GM23338 (cell line): ENCODE data around the gene UBXN2A. TPM values are rescaled to one million over a fixed set of nuclear protein-coding genes. Genes with fewer than 3 reads are reported as not detected.

Experiments
- ATAC-seq: fragments of 200-7000 bp; cut with Tn5 transposase; 3 replicates; pipeline ENCODE4 v1.9.1; 2020
- DNase-seq: peaks from one replicate; pipeline ENCODE4 v3.0.0-alpha.2; 2015; ENCODE audit warnings: low spot score
- H2AFZ ChIP-seq: fragments of 200-600 bp; sonication (generic); 2 replicates; pipeline ENCODE4 v1.8.0; 2016; ENCODE audit warnings: antibody characterized with exemption, mild to moderate bottlenecking, moderate library complexity
- H3F3A ChIP-seq: fragments of 200-600 bp; sonication (generic); replicated peaks from 2 replicates; pipeline ENCODE4 v1.8.0; 2017; ENCODE audit warnings: antibody characterized with exemption, mixed run types, low read depth
- H3K27ac ChIP-seq: fragments of 200-600 bp; sonication (generic); 2 replicates; pipeline ENCODE4 v1.6.1; 2016; ENCODE audit warnings: low read depth
- H3K27me3 ChIP-seq: fragments of 200-600 bp; sonication (generic); 2 replicates; pipeline ENCODE4 v1.8.0; 2016; ENCODE audit warnings: mild to moderate bottlenecking, mixed run types, moderate library complexity; ENCODE audit not compliant: insufficient read depth
- H3K36me3 ChIP-seq: fragments of 200-600 bp; sonication (generic); 2 replicates; pipeline ENCODE4 v1.8.0; 2016; ENCODE audit warnings: mild to moderate bottlenecking; ENCODE audit not compliant: insufficient read depth
- H3K4me1 ChIP-seq: fragments of 200-600 bp; sonication (generic); 2 replicates; pipeline ENCODE4 v1.8.0; 2016; ENCODE audit warnings: mild to moderate bottlenecking, moderate library complexity; ENCODE audit not compliant: insufficient read depth
- H3K4me2 ChIP-seq: fragments of 200-600 bp; sonication (generic); 2 replicates; pipeline ENCODE4 v1.7.1; 2017; ENCODE audit warnings: mixed run types
- H3K4me3 ChIP-seq: fragments of 200-600 bp; sonication (generic); 2 replicates; pipeline ENCODE4 v1.6.1; 2016; ENCODE audit warnings: mixed run types
- H3K79me2 ChIP-seq: fragments of 200-600 bp; sonication (generic); replicated peaks from 2 replicates; pipeline ENCODE4 v1.8.0; 2017; ENCODE audit warnings: mild to moderate bottlenecking; ENCODE audit not compliant: insufficient read depth
- H3K9me2 ChIP-seq: fragments of 200-600 bp; sonication (generic); 2 replicates; pipeline ENCODE4 v1.8.0; 2017; ENCODE audit not compliant: insufficient read depth
- H4K20me1 ChIP-seq: fragments of 200-600 bp; sonication (generic); replicated peaks from 2 replicates; pipeline ENCODE4 v1.8.0; 2017; ENCODE audit warnings: mild to moderate bottlenecking; ENCODE audit not compliant: insufficient read depth
- H3K27ac Mint-ChIP-seq: 2 replicates; pipeline ENCODE4 v1.8.0; 2020; ENCODE audit warnings: inconsistent platforms, mild to moderate bottlenecking, moderate library complexity, mixed read lengths
- H3K27me3 Mint-ChIP-seq: 3 replicates; pipeline ENCODE4 v1.8.0; 2022; ENCODE audit warnings: low read depth, mild to moderate bottlenecking, moderate library complexity, mixed read lengths, inconsistent platforms; ENCODE audit not compliant: insufficient read depth, poor library complexity
- H3K36me3 Mint-ChIP-seq: 3 replicates; pipeline ENCODE4 v1.8.0; 2021; ENCODE audit warnings: low read depth, mild to moderate bottlenecking, inconsistent platforms, moderate library complexity, mixed read lengths
- H3K4me1 Mint-ChIP-seq: 3 replicates; pipeline ENCODE4 v1.8.0; 2020; ENCODE audit warnings: mild to moderate bottlenecking, inconsistent platforms, mixed read lengths
- H3K4me3 Mint-ChIP-seq: 3 replicates; pipeline ENCODE4 v1.8.0; 2021; ENCODE audit warnings: moderate library complexity, mild to moderate bottlenecking, inconsistent platforms, mixed read lengths
- H3K9me3 Mint-ChIP-seq: 3 replicates; pipeline ENCODE4 v1.8.0; 2020; ENCODE audit warnings: moderate library complexity, mild to moderate bottlenecking, inconsistent platforms, mixed read lengths
- CREB1 ChIP-seq: fragments of 250-450 bp; sonication (Bioruptor Pico); IDR thresholded peaks from 2 replicates; pipeline ENCODE4 v1.5.0; 2020; ENCODE audit warnings: low read depth, mild to moderate bottlenecking, moderate library complexity
- EZH2 ChIP-seq: fragments of 200-600 bp; sonication (generic); IDR thresholded peaks from one replicate; pipeline ENCODE4 v1.8.0; 2017; ENCODE audit warnings: antibody characterized with exemption, mild to moderate bottlenecking, low read depth; ENCODE audit not compliant: unreplicated experiment
- EZH2phosphoT487 ChIP-seq: fragments of 200-600 bp; sonication (generic); IDR thresholded peaks from one replicate; pipeline ENCODE4 v1.8.1; 2018; ENCODE audit warnings: antibody characterized with exemption; ENCODE audit not compliant: unreplicated experiment
- JUNB ChIP-seq: IDR thresholded peaks from one replicate; pipeline ENCODE4 v1.6.1; 2016; ENCODE audit warnings: antibody characterized with exemption; ENCODE audit not compliant: unreplicated experiment
- NANOG ChIP-seq: IDR thresholded peaks from 2 replicates; pipeline ENCODE4 v1.6.1; 2016; ENCODE audit warnings: antibody characterized with exemption, borderline replicate concordance
- POLR2AphosphoS5 ChIP-seq: IDR thresholded peaks from 2 replicates; pipeline ENCODE4 v1.6.1; 2016; ENCODE audit warnings: antibody characterized with exemption, low read depth
- STAT1 ChIP-seq: IDR thresholded peaks from one replicate; pipeline ENCODE4 v1.6.1; 2016; ENCODE audit warnings: antibody characterized with exemption; ENCODE audit not compliant: unreplicated experiment
- ZNF114 ChIP-seq: fragments of 250-450 bp; sonication (Bioruptor Pico); IDR thresholded peaks from 2 replicates; pipeline ENCODE4 v1.5.0; 2020; ENCODE audit warnings: mild to moderate bottlenecking, moderate library complexity
- ZNF331 ChIP-seq: fragments of 250-450 bp; sonication (Bioruptor Pico); IDR thresholded peaks from 2 replicates; pipeline ENCODE4 v1.5.0; 2020; ENCODE audit warnings: low read depth, mild to moderate bottlenecking, moderate library complexity
- polyA plus RNA-seq: library from polyadenylated mRNA; unstranded; fragments of >200 nt; fragmentation: Nextera tagmentation; extraction: Ambion mirVana; gene quantifications from 2 replicates; pipeline ENCODE4 v1.2.1, GENCODE V29; 2016
- total RNA-seq: library from RNA; depleted of rRNA; stranded (reverse); fragments of >200 nt; shearing (Covaris generic); gene quantifications from 2 replicates; pipeline ENCODE4 v1.2.3, GENCODE V29; 2014
- TF ChIP-seq, protein P1 (sequence below): IDR thresholded peaks from one replicate; pipeline ENCODE4 v1.6.1; 2018; ENCODE audit warnings: antibody characterized with exemption; ENCODE audit not compliant: unreplicated experiment
- TF ChIP-seq, protein P2 (sequence below): IDR thresholded peaks from 2 replicates; pipeline ENCODE4 v1.6.1; 2016; ENCODE audit warnings: antibody characterized with exemption
- TF ChIP-seq, protein P3 (sequence below), 2 experiments: fragments of 200-600 bp in 1 of 2; sonication (generic) in 1 of 2; conservative IDR thresholded peaks; 2 replicates each; pipeline versions ENCODE4 v1.5.1 to v1.6.1; 2016 to 2017; ENCODE audit warnings: antibody characterized with exemption in 2 of 2, low read depth in 2 of 2, mild to moderate bottlenecking in 2 of 2, moderate library complexity in 1 of 2
- TF ChIP-seq, protein P4 (sequence below): fragments of 250-450 bp; sonication (Bioruptor Pico); IDR thresholded peaks from 2 replicates; pipeline ENCODE4 v1.5.0; 2020; ENCODE audit warnings: mild to moderate bottlenecking, moderate library complexity

UBXN2A gene
- total and polyA plus RNA-seq, 2 experiments from 2014 or later = 11.5 to 12.1 TPM

DNA sequence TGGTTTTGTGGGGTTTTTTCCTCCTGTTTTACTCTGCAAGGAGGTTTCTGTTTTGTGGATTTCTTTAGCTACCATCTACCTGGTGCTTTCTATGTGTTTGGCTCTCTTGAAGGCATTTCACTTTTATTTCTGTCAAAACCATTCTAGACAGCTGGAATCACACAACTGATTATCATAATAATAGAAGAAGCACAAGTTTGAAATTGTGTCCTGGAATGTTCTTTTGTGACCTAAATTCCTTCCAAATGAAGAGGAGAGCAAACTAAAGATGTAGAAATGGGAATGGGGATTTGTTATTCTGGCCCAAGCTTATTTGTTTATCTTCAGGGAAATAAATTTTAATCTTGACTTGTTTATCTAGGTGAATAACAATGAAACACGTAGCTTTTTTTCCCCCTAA lies 52.7 kb downstream of the UBXN2A start:
- Mint-ChIP-seq H3K27me3 (no peaks in the 10 kb centered on the region), H3K4me3 (peak overlapping the region; percentile 33; the same call in 1 of the 3 replicates), H3K36me3 (no peaks in the 10 kb centered on the region; the same call in 2 of the 3 replicates), H3K27ac (peak overlapping the region; percentile 34), H3K9me3 (no peaks in the 10 kb centered on the region), H3K4me1 (peaks cover 27% of the 10 kb centered on the region)
- Histone ChIP-seq H2AFZ (no peak overlapping the region), H4K20me1 (no peaks in the 10 kb centered on the region), H3K36me3 (no peaks in the 10 kb centered on the region), H3K4me3 (no peak overlapping the region), H3K79me2 (no peaks in the 10 kb centered on the region), H3K27me3 (no peaks in the 10 kb centered on the region), H3F3A (no peaks in the 10 kb centered on the region), H3K4me2 (peak overlapping the region; percentile 16), H3K4me1 (peaks cover 26% of the 10 kb centered on the region; the same call in 1 of the 2 replicates), H3K27ac (peak overlapping the region; percentile 53), H3K9me2 (no peaks in the 10 kb centered on the region)
- peak; percentile 36 for DNase-seq
- peak; percentile 22; the same call in 1 of the 3 replicates for ATAC-seq
- no peak for TF ChIP-seq EZH2phosphoT487
- TF ChIP-seq NANOG = no peak
- TF ChIP-seq ZNF331 (CRISPR knock-in tag) = no peak
- TF ChIP-seq, protein P1, sequence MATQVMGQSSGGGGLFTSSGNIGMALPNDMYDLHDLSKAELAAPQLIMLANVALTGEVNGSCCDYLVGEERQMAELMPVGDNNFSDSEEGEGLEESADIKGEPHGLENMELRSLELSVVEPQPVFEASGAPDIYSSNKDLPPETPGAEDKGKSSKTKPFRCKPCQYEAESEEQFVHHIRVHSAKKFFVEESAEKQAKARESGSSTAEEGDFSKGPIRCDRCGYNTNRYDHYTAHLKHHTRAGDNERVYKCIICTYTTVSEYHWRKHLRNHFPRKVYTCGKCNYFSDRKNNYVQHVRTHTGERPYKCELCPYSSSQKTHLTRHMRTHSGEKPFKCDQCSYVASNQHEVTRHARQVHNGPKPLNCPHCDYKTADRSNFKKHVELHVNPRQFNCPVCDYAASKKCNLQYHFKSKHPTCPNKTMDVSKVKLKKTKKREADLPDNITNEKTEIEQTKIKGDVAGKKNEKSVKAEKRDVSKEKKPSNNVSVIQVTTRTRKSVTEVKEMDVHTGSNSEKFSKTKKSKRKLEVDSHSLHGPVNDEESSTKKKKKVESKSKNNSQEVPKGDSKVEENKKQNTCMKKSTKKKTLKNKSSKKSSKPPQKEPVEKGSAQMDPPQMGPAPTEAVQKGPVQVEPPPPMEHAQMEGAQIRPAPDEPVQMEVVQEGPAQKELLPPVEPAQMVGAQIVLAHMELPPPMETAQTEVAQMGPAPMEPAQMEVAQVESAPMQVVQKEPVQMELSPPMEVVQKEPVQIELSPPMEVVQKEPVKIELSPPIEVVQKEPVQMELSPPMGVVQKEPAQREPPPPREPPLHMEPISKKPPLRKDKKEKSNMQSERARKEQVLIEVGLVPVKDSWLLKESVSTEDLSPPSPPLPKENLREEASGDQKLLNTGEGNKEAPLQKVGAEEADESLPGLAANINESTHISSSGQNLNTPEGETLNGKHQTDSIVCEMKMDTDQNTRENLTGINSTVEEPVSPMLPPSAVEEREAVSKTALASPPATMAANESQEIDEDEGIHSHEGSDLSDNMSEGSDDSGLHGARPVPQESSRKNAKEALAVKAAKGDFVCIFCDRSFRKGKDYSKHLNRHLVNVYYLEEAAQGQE = no peak
- TF ChIP-seq JUNB = no peak
- no peak for TF ChIP-seq POLR2AphosphoS5
- no peak for TF ChIP-seq STAT1
- TF ChIP-seq, protein P2, sequence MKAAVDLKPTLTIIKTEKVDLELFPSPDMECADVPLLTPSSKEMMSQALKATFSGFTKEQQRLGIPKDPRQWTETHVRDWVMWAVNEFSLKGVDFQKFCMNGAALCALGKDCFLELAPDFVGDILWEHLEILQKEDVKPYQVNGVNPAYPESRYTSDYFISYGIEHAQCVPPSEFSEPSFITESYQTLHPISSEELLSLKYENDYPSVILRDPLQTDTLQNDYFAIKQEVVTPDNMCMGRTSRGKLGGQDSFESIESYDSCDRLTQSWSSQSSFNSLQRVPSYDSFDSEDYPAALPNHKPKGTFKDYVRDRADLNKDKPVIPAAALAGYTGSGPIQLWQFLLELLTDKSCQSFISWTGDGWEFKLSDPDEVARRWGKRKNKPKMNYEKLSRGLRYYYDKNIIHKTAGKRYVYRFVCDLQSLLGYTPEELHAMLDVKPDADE = no peak
- TF ChIP-seq, protein P3, sequence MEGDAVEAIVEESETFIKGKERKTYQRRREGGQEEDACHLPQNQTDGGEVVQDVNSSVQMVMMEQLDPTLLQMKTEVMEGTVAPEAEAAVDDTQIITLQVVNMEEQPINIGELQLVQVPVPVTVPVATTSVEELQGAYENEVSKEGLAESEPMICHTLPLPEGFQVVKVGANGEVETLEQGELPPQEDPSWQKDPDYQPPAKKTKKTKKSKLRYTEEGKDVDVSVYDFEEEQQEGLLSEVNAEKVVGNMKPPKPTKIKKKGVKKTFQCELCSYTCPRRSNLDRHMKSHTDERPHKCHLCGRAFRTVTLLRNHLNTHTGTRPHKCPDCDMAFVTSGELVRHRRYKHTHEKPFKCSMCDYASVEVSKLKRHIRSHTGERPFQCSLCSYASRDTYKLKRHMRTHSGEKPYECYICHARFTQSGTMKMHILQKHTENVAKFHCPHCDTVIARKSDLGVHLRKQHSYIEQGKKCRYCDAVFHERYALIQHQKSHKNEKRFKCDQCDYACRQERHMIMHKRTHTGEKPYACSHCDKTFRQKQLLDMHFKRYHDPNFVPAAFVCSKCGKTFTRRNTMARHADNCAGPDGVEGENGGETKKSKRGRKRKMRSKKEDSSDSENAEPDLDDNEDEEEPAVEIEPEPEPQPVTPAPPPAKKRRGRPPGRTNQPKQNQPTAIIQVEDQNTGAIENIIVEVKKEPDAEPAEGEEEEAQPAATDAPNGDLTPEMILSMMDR (conservative IDR thresholded peaks at IDR 0.05; ENCODE audit: low read depth in 2 of 2) = no peak
- no peak for TF ChIP-seq CREB1 (CRISPR knock-in tag)
- TF ChIP-seq, protein P4, sequence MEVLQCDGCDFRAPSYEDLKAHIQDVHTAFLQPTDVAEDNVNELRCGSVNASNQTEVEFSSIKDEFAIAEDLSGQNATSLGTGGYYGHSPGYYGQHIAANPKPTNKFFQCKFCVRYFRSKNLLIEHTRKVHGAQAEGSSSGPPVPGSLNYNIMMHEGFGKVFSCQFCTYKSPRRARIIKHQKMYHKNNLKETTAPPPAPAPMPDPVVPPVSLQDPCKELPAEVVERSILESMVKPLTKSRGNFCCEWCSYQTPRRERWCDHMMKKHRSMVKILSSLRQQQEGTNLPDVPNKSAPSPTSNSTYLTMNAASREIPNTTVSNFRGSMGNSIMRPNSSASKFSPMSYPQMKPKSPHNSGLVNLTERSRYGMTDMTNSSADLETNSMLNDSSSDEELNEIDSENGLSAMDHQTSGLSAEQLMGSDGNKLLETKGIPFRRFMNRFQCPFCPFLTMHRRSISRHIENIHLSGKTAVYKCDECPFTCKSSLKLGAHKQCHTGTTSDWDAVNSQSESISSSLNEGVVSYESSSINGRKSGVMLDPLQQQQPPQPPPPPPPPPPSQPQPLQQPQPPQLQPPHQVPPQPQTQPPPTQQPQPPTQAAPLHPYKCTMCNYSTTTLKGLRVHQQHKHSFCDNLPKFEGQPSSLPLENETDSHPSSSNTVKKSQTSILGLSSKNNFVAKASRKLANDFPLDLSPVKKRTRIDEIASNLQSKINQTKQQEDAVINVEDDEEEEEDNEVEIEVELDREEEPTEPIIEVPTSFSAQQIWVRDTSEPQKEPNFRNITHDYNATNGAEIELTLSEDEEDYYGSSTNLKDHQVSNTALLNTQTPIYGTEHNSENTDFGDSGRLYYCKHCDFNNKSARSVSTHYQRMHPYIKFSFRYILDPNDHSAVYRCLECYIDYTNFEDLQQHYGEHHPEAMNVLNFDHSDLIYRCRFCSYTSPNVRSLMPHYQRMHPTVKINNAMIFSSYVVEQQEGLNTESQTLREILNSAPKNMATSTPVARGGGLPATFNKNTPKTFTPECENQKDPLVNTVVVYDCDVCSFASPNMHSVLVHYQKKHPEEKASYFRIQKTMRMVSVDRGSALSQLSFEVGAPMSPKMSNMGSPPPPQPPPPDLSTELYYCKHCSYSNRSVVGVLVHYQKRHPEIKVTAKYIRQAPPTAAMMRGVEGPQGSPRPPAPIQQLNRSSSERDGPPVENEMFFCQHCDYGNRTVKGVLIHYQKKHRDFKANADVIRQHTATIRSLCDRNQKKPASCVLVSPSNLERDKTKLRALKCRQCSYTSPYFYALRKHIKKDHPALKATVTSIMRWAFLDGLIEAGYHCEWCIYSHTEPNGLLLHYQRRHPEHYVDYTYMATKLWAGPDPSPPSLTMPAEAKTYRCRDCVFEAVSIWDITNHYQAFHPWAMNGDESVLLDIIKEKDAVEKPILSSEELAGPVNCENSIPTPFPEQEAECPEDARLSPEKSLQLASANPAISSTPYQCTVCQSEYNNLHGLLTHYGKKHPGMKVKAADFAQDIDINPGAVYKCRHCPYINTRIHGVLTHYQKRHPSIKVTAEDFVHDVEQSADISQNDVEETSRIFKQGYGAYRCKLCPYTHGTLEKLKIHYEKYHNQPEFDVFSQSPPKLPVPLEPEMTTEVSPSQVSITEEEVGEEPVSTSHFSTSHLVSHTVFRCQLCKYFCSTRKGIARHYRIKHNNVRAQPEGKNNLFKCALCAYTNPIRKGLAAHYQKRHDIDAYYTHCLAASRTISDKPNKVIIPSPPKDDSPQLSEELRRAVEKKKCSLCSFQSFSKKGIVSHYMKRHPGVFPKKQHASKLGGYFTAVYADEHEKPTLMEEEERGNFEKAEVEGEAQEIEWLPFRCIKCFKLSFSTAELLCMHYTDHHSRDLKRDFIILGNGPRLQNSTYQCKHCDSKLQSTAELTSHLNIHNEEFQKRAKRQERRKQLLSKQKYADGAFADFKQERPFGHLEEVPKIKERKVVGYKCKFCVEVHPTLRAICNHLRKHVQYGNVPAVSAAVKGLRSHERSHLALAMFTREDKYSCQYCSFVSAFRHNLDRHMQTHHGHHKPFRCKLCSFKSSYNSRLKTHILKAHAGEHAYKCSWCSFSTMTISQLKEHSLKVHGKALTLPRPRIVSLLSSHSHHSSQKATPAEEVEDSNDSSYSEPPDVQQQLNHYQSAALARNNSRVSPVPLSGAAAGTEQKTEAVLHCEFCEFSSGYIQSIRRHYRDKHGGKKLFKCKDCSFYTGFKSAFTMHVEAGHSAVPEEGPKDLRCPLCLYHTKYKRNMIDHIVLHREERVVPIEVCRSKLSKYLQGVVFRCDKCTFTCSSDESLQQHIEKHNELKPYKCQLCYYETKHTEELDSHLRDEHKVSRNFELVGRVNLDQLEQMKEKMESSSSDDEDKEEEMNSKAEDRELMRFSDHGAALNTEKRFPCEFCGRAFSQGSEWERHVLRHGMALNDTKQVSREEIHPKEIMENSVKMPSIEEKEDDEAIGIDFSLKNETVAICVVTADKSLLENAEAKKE (CRISPR knock-in tag) = no peak
- TF ChIP-seq ZNF114 (CRISPR knock-in tag) = no peak
- TF ChIP-seq EZH2 = no peak
